Urinary bladder (tissue), 4 donors: ENCODE measurements around the gene GPR63. TPM values are rescaled to one million over a fixed set of nuclear protein-coding genes. Genes with fewer than 3 reads are reported as not detected.

Experiments
- DNase-seq: peaks from one replicate; pipeline ENCODE4 v3.0.0-alpha.2; 2015; ENCODE audit errors: extremely low spot score
- H3K27ac ChIP-seq: one replicate; pipeline ENCODE4 v1.5.1; 2013; ENCODE audit warnings: low read depth, mild to moderate bottlenecking, moderate library complexity
- H3K36me3 ChIP-seq: one replicate; pipeline ENCODE4 v1.6.1; 2013; ENCODE audit warnings: mild to moderate bottlenecking, moderate library complexity; ENCODE audit not compliant: insufficient read depth
- H3K4me1 ChIP-seq: one replicate; pipeline ENCODE4 v1.6.1; 2013; ENCODE audit warnings: mild to moderate bottlenecking, moderate library complexity; ENCODE audit not compliant: insufficient read depth
- H3K4me3 ChIP-seq: one replicate; pipeline ENCODE4 v1.5.1; 2013; ENCODE audit warnings: low read depth, low read length
- WGBS: extraction: QIAGEN DNeasy Blood & Tissue Kit; methylation state at CpG from one replicate; pipeline ENCODE4 v1.1.7; 2013; 5-methylcytosine and 5-hydroxymethylcytosine counted together
- polyA plus RNA-seq: library from polyadenylated mRNA; stranded (reverse); fragments of 200-250 nt; gene quantifications from one replicate; pipeline ENCODE4 v1.2.3, GENCODE V29; 2013
- total RNA-seq: library from RNA; depleted of rRNA; stranded (reverse); fragments of >200 nt; gene quantifications from one replicate; pipeline ENCODE4 v1.2.3, GENCODE V29; 2014
- donor health status: healthy with polysubstance abuse.
- donor health status: healthy.

GPR63 gene
- total and polyA plus RNA-seq, 2 donors, result 1.1 to 9.7 TPM

DNA sequence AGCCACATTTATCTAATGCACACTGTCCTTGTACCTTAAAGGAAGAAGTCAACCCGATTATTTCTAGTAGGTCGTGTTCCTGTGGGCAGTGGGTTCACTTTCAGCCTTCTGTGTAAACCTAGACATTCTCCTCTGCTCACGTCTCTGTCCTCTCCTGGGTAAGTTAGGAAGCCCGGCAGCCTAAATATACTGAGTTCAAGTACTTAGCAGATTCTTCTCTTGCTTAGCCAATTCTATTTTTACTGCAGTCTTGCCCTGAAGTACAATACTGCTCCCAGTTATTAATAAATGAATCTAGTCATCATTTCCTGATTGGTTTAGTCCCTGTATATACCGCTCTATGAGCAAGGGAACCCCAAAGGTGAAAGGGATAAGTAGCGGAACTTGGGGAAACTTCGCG lies 14.6 kb upstream of the GPR63 start:
- no peak for DNase-seq
- H3K36me3 ChIP-seq, result no peaks in the 10 kb centered on the region
- WGBS, result 91% methylated on average over 8 of the region's 8 CpGs
- no peak overlapping the region for H3K4me3 ChIP-seq
- H3K27ac ChIP-seq, result no peak overlapping the region
- no peaks in the 10 kb centered on the region for H3K4me1 ChIP-seq

DNA sequence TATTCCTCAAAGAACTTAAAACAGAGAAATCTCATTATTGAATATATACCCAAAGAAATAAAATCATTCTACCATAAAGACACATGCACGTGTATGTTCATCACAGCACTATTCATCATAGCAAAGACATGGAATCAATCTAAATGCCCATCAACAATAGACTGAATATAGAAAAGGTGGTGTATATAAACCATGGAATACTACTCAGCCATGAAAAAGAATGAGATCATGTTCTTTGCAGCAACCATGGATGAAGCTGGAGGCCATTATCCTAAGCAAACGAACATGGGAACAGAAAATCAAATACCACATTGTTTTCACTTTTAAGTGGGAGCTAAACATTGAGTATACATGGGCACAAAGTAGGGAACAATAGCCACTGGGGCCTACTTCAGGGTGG lies 12.3 kb upstream of the GPR63 start:
- no peak for DNase-seq
- WGBS, result 81% methylated on average over 2 of the region's 2 CpGs
- Histone ChIP-seq H3K27ac (no peak overlapping the region), H3K36me3 (no peaks in the 10 kb centered on the region), H3K4me3 (no peak overlapping the region), H3K4me1 (no peaks in the 10 kb centered on the region)

DNA sequence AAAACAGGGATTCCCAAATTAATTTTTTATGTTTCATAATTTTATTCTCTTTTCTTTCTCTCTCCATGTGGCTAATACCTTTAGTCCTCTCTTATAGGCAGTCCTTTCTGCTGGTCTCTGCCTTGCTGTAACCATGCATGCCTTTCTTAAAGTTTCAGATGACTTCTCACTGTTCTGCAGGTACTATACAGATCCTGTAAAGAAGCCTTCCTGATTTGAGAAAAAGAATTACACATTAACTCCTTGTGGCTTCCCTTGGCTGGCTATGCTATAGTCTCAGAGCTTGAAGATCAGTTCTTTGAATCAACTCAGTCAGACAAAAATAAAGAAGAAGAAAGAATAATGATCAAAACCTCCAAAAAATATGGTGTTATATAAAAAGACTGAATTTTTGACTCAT lies 7.3 kb upstream of the GPR63 start:
- Histone ChIP-seq H3K4me3 (no peak overlapping the region), H3K4me1 (no peaks in the 10 kb centered on the region), H3K36me3 (no peaks in the 10 kb centered on the region), H3K27ac (no peak overlapping the region)
- DNase-seq, result no peak

DNA sequence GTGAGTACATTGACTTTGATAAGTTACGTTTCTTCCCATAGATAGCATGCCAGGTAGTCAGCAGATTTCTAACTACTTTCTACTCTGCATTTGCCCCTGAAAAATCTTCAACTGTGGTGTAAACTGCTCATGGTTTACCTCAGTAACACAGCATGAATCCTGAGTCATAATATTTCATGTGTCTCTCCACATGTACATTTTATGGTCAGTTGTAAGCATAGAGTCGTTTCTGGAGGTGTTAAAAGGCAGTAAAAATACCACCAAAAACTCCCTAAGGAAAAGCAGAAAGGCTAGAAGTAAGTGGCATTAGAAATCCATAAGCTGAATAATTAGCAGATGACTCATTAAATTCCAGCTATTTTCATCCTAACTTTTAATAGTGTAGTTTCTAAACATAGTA lies 4.1 kb upstream of the GPR63 start:
- no peaks in the 10 kb centered on the region for H3K36me3 ChIP-seq
- whole genome bisulfite sequencing, result 27% methylated on average over 2 of the region's 2 CpGs
- no peak overlapping the region for H3K27ac ChIP-seq
- no peak overlapping the region for H3K4me3 ChIP-seq
- no peaks in the 10 kb centered on the region for H3K4me1 ChIP-seq
- DNase-seq, result no peak

DNA sequence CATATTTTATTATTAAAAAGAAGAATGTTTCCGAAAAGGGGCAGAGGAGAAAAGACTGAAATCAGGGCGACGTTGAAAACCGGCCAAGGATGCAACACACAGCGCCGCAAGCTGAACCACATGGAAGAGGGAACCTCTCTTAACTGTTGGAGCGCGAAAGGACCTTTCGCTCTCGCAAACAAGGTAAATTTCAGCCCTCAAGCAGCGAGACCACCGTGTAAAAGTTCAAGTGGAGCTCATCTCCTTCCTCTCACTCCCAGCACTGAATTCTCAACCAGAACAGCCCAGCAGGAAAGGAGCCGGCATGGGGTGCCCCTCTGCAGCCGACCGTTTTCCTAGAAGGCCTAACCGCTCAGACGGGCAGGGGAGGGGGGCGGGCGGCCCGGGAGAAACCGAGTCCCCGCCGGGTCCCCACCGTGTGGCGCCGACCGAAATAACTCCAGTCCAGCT lies 621 bp downstream of the GPR63 start:
- H3K36me3 ChIP-seq, result no peaks in the 10 kb centered on the region
- H3K27ac ChIP-seq, result no peak overlapping the region
- no peak for DNase-seq
- WGBS, result under 1% methylated on average over 27 of the region's 27 CpGs
- H3K4me1 ChIP-seq, result no peaks in the 10 kb centered on the region
- H3K4me3 ChIP-seq, result peak overlapping the region; percentile 70

DNA sequence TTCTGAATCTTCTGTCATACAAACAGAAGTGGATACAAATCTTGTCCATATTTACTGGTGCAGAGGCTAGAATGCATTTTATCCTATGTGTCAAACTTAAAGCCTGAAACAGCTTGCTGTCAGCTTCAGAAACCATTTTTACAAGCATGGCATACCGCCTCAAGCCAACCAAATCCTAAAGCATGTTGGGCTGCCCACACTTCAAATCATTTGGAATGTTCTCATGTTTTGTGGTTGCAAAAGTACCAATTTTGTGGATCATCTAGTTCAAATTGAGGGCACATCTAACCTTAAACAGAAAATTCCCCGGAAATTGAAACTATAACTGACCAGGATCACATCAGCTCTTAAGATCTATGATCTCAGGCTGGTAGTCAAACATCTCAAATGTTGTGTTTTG lies 3.2 kb downstream of the GPR63 start:
- Histone ChIP-seq H3K36me3 (no peaks in the 10 kb centered on the region), H3K4me1 (no peaks in the 10 kb centered on the region), H3K4me3 (no peak overlapping the region), H3K27ac (no peak overlapping the region)
- WGBS, result 97% methylated on average over 2 of the region's 2 CpGs
- no peak for DNase-seq

DNA sequence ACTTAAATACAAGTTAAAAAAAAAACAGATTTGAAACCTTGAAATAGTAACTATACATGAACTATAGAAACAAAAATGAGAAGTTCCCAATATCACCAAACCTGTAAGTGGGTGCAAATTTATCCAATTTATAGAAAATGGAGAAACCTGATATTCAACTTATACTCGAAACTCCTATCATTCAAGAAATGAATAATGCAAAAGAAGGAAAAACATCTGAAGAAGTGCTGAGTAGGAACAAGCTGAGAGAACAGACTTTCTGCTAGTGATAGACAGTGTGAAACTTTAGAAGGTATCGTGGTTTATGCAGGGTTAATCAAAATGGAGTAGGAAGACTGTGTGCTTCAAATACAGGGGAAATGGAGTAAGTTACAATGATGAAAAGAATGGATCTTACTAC lies 4.5 kb downstream of the GPR63 start:
- H3K36me3 ChIP-seq, result no peaks in the 10 kb centered on the region
- DNase-seq, result no peak
- WGBS, result 98% methylated on average over 2 of the region's 2 CpGs

DNA sequence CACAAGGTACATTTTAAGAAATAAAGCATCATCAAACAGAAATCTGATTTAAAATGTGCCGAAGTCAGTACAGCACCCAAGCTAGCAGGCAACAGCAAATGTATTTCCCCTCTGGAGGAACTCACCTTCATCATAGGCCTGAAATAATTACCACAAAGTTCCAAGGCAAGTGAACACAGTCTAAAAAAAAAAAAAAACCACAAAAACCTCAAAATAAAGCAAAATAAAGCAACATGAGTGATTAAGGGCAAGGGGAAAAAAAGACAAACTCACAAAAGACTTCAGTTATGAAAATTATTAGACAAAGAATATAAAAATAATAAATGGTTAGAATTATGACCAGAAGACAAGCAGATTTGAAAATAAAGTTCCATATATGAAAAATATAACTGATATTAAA lies 10.4 kb downstream of the GPR63 start:
- 94% methylated on average over 1 of the region's 1 CpG for WGBS
- Histone ChIP-seq H3K36me3 (no peaks in the 10 kb centered on the region), H3K27ac (no peak overlapping the region), H3K4me3 (no peak overlapping the region), H3K4me1 (no peaks in the 10 kb centered on the region)
- no peak for DNase-seq

More for the DNA sequence above, 4.5 kb downstream of the GPR63 start:
- no peak overlapping the region for H3K4me3 ChIP-seq
- no peaks in the 10 kb centered on the region for H3K4me1 ChIP-seq
- H3K27ac ChIP-seq, result no peak overlapping the region

DNA sequence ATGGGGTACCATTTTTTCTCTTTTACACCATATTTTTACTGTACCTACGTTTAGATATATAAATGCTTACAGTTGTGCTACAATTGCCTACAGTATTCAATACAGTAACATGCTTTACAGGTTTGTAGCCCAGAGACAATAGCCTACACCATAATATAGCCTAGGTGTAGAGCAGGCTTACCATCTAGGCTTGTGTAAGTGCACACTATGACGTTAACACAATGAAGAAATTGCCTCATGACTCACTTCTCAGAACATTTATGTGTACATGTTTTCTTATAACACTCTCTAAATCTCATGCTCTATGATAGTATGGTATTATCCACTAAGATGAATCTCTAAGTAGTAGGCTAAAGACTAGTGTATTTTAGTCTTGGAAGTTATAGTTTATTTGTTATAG lies 13.5 kb downstream of the GPR63 start:
- Histone ChIP-seq H3K4me1 (no peaks in the 10 kb centered on the region), H3K36me3 (no peaks in the 10 kb centered on the region), H3K4me3 (no peak overlapping the region), H3K27ac (no peak overlapping the region)
- no peak for DNase-seq
- 86% methylated on average over 2 of the region's 2 CpGs for WGBS

DNA sequence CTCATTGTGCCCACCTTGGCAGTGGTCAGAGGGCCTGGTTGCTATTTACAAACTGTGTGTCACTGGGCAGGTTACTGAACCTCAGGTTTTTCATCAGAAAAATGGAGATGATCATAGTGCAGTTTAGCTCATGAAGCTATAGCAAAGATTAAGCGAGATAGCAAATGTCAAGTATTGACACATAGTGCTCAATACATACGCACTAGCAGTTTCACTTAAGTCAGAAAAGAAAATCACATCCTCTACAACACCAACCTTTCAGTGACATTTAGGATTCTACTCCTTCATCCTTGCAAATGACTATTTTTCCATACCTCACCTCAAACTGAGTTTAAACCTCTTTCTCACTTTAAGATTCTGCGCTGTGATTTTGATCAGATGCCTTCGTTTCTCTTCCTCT lies 16.2 kb downstream of the GPR63 start:
- Histone ChIP-seq H3K36me3 (no peaks in the 10 kb centered on the region), H3K4me1 (no peaks in the 10 kb centered on the region), H3K27ac (no peak overlapping the region), H3K4me3 (no peak overlapping the region)
- DNase-seq, result no peak
- 95% methylated on average over 4 of the region's 4 CpGs for WGBS

DNA sequence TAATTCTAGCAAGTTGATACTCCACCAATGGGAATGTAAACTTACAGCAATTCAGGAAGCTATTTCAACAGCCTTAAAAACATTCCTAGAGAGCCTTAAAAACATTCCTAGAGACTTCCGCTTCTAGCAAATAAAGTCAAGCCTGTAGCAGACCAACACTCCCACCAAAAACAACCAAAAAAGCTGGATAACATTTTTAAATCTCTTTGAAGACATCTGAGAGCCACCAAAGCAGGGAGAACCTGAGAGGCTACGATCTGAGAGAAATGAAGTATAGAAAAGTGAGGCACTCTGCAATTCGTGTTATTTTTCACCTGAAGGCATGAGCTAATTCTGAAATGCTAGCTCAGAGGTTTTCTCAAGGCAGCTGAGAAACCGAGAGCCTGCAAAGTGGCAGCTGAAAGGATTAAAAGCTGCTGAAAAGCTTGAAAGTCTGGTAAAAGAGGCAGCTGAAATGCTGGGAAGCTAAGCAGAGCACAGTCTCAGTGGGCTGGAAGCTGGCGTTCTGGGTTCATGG lies 20.9 kb downstream of the GPR63 start:
- DNase-seq, result no peak
- no peak overlapping the region for H3K27ac ChIP-seq
- no peaks in the 10 kb centered on the region for H3K36me3 ChIP-seq
- no peak overlapping the region for H3K4me3 ChIP-seq
- H3K4me1 ChIP-seq, result no peaks in the 10 kb centered on the region
- WGBS, result 22% methylated on average over 5 of the region's 5 CpGs

DNA sequence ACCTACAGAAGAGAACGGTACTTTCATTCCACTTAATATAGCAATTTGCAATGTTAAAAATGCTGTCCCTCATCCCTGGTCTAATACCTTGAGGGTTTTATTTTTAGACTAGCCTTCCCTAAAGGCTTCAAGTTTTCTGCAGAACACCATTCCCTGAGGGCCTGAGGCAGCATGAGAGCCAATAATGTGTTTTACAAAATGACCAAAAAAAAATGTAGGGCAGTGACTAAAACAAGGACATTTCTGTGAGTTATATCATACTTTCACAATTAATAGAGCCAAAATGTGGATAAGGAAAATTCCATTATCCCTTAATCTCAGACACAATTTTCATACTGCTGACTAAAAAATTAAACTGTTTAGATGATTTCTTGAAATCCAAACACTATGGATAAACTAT lies 22.7 kb downstream of the GPR63 start:
- no peak overlapping the region for H3K27ac ChIP-seq
- 61% methylated on average over 1 of the region's 1 CpG for WGBS
- DNase-seq, result no peak

DNA sequence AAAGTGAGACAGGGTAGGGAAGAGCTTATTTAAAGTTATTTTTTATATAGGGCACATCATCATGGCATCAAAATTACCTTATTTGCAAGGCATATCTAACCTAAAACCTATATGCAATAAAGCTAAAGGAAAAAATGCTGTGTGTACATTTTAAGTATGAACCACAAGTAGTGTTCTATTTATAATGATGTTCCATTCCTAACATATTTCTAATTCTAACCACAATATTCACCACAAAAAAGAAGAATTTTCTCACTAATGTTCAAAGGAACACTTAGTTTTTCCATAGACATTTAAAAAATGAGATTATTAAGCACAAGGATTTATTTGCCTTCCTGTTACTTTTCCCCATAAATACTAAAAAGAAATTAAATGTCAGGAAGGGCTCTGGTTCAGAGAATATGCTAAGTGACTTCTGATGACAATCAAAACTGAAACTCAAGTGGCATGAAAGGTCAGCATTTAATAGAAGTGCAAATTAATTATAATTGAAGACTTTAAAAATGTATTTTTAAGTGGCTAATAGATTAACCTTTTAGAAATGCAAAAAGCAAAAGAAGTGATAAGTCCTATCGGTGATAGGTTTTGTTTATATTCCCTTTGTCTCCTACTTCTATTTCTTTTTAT lies 25.1 kb downstream of the GPR63 start:
- WGBS, result 96% methylated on average over 1 of the region's 1 CpG
- no peak overlapping the region for H3K27ac ChIP-seq
- H3K4me3 ChIP-seq, result no peak overlapping the region

More for the DNA sequence above, 22.7 kb downstream of the GPR63 start:
- Histone ChIP-seq H3K4me3 (no peak overlapping the region), H3K36me3 (no peaks in the 10 kb centered on the region), H3K4me1 (no peaks in the 10 kb centered on the region)

DNA sequence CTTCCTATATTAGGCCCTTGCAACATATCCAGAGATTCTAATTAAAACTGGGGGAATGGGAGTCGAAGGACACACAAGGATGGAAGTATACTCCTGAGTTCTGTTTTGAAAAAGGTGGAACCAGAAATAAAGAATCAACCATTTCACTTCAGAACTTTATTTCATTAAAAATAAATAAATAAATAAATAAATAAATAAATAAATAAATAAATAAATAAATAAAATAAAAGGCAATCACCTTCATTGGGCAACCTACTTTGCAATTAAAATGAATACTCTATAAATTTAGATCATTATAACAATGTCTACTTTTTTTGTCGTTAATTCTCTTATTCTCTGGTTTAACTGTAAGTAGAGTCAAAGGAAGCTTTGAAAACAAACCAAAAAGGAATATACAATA lies 25.6 kb downstream of the GPR63 start:
- Histone ChIP-seq H3K36me3 (no peaks in the 10 kb centered on the region), H3K27ac (no peak overlapping the region), H3K4me3 (no peak overlapping the region), H3K4me1 (no peaks in the 10 kb centered on the region)
- DNase-seq, result no peak
- WGBS, result 95% methylated on average over 2 of the region's 2 CpGs

More for the DNA sequence above, 25.1 kb downstream of the GPR63 start:
- no peaks in the 10 kb centered on the region for H3K36me3 ChIP-seq
- H3K4me1 ChIP-seq, result no peaks in the 10 kb centered on the region
- DNase-seq, result no peak

DNA sequence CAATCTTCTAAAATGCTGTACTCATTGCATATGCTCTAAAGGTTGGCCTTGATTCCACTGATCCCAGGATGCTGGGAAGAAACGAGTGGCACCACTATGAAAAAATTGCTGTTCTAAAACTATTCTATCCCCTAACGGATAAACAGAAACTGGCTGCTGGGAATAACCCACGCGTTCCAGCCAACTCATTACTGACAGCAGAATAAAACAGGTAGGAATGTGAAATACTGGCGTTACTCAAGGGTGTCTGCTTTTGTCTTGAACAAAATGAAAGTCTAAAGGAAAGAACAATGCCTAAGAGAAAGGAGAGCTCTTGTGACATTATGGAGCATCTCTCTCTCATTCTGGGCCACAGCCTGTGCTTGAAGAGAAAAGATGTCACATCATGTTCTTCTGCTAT lies 26.1 kb downstream of the GPR63 start:
- no peak overlapping the region for H3K4me3 ChIP-seq
- H3K36me3 ChIP-seq, result no peaks in the 10 kb centered on the region
- peak overlapping the region; percentile 52 for H3K27ac ChIP-seq
- no peaks in the 10 kb centered on the region for H3K4me1 ChIP-seq
- 86% methylated on average over 5 of the region's 5 CpGs for WGBS
- DNase-seq, result no peak
